Activated T-cell treated with anti-CD3 and anti-CD28 coated beads, Interleukin-2, amount 50 U/mL, for 4 hours (primary cell): ENCODE measurements around the gene CASZ1. TPM values are rescaled to one million over a fixed set of nuclear protein-coding genes. Genes with fewer than 3 reads are reported as not detected.

Source experiments
- ATAC-seq, 2 donors: fragments of 200-7000 bp; cut with Tn5 transposase; one replicate each; pipeline ENCODE4 v1.10.0; 2021
- DNase-seq: peaks from one replicate; pipeline ENCODE4 v3.0.0-alpha.2; 2020
- H3K27me3 Mint-ChIP-seq: one replicate; pipeline ENCODE4 v1.8.0; 2021; ENCODE audit warnings: low read depth, mixed read lengths
- H3K36me3 Mint-ChIP-seq: one replicate; pipeline ENCODE4 v1.8.0; 2022; ENCODE audit warnings: mixed read lengths; ENCODE audit not compliant: insufficient read depth
- H3K4me1 Mint-ChIP-seq: one replicate; pipeline ENCODE4 v1.8.0; 2021; ENCODE audit warnings: low read depth, mixed read lengths
- H3K4me3 Mint-ChIP-seq: one replicate; pipeline ENCODE4 v1.8.0; 2021; ENCODE audit warnings: mild to moderate bottlenecking, moderate library complexity, mixed read lengths
- H3K9me3 Mint-ChIP-seq: one replicate; pipeline ENCODE4 v1.8.0; 2021; ENCODE audit warnings: mixed read lengths
- total RNA-seq, 3 donors: library from RNA; stranded (reverse); gene quantifications; one replicate each; pipeline ENCODE4 v1.2.1, GENCODE V29; 2021

CASZ1 gene
- total RNA-seq, 3 donors from 2014 or later, result 6.9 to 11.2 (median 8.4) TPM

DNA sequence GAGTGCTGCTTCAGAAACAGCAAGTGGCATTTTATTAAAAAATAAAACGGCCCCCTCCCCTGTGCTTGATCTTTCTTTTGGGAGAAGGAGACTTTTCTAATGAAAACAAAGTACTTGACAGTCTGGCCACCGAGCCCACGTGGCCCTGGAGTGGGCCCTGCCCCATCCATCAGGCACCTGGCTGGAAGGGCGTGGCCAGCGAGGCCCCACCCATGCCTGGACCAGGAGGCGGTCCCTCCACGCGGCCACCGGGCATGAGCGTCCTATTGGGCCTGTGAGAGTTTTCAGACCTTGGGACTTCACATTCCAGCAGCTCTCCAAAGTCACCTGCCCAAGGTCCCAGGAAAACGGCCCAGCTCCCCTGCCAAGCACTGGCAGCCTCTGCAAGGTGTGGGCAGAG lies 144.7 kb downstream of the CASZ1 start:
- H3K4me1 Mint-ChIP-seq, result no peaks in the 10 kb centered on the region
- H3K27me3 Mint-ChIP-seq, result no peaks in the 10 kb centered on the region
- H3K4me3 Mint-ChIP-seq, result no peak overlapping the region
- peaks cover 5% of the 10 kb centered on the region for H3K36me3 Mint-ChIP-seq
- no peak for DNase-seq
- no peak for ATAC-seq
- H3K9me3 Mint-ChIP-seq, result no peaks in the 10 kb centered on the region

DNA sequence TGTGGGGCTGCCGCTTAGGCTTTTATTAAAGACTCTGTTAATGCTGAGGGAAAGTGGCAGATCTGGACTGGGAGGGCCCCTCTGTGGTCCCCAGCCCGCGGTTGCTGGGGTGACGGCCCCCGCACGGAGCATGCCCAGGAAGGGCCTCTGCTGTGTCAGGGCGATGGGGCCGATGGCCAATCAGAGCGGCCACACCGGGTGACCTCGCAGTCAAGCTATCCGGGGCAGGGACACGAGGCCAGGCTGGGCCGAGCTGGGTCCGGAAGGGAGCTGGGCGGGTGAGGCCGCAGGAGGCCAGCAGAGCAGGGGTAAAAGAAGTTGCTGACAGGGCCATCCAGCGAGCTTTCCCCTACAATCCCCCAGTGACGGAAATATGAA lies 145.1 kb downstream of the CASZ1 start:
- Mint-ChIP-seq H3K4me1 (no peaks in the 10 kb centered on the region), H3K9me3 (no peaks in the 10 kb centered on the region), H3K36me3 (peaks cover 5% of the 10 kb centered on the region), H3K27me3 (no peaks in the 10 kb centered on the region), H3K4me3 (no peak overlapping the region)
- DNase-seq (no peak), ATAC-seq (no peak)

DNA sequence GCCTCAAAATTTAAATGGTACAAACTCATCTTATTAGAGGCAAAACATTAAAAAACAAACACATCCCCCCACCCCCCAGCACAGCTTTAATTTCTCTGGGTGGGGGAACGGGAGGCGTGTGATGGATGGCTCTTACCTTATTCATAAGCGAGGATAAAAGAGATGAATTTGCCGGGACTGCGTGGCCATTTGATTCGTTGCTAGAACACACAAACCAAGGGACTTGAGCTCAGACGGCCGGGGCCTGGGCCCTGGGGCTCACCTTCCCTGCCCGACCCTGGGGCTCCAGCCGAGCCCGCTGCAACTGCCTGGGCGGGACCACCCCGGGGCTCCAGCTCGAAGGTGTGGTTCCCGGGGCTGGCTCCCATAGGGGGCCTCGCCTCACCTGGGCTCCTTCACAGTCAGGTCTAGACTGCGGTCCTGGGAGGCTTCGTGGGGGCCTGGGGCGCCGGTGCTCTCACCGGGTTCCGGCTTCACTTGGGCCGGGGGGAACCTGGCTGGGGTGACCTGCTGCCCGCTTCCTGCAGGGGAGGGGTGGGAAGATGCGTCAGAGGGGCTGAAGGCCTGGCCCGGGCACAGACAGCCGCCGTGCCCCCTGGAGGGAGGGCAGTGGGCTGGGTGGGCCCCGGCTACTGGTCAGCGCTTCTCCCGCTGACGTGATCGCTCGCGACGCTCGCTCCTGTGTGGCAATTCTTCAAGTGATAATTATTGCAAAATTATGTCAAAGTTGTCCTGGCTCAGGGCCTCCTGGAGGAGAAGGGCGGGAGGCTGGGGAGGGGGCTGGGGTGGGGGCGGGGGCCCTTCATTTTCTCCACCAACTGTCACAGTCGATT lies 145.7 kb downstream of the CASZ1 start:
- ATAC-seq, result no peak
- no peak for DNase-seq
- H3K9me3 Mint-ChIP-seq, result no peaks in the 10 kb centered on the region
- no peaks in the 10 kb centered on the region for H3K4me1 Mint-ChIP-seq
- peaks cover 5% of the 10 kb centered on the region for H3K36me3 Mint-ChIP-seq
- H3K4me3 Mint-ChIP-seq, result no peak overlapping the region
- no peaks in the 10 kb centered on the region for H3K27me3 Mint-ChIP-seq

DNA sequence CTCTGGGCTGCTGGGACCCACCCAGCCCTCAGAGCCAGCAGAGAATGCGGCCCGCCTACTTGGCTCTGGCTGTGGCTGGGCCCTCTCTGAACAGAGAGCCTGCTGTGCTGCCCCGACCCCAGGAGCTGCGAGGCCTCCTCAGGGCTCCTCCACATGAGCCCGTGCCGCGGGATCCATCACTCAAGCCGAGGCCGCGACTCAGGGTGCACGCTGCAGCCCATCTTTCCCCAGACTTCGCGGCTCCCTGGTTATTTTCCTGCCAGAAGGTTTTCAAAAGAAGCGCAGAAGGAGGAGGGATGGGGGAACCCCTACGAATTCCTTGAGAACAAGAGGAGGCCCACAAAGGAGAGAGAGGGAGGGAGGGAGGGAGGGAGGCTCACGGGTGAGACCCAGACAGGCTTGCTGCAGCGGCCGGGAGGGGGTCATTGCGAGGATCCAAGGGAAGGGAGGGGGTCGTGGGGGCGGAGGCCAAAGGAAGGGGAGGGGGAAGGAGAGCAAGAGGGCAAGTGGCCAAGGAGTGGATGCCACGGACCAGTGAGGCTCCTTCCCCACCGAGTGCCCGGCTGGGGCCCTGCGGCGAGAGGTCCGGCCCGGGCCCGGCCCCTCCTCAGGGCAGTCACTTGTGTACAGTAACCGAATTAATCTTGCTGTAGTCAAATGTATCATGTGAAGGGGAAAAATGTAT lies 146.8 kb downstream of the CASZ1 start:
- ATAC-seq (no peak), DNase-seq (no peak)
- Mint-ChIP-seq H3K4me1 (no peaks in the 10 kb centered on the region), H3K9me3 (no peaks in the 10 kb centered on the region), H3K36me3 (peaks cover 5% of the 10 kb centered on the region), H3K27me3 (no peaks in the 10 kb centered on the region), H3K4me3 (no peak overlapping the region)

DNA sequence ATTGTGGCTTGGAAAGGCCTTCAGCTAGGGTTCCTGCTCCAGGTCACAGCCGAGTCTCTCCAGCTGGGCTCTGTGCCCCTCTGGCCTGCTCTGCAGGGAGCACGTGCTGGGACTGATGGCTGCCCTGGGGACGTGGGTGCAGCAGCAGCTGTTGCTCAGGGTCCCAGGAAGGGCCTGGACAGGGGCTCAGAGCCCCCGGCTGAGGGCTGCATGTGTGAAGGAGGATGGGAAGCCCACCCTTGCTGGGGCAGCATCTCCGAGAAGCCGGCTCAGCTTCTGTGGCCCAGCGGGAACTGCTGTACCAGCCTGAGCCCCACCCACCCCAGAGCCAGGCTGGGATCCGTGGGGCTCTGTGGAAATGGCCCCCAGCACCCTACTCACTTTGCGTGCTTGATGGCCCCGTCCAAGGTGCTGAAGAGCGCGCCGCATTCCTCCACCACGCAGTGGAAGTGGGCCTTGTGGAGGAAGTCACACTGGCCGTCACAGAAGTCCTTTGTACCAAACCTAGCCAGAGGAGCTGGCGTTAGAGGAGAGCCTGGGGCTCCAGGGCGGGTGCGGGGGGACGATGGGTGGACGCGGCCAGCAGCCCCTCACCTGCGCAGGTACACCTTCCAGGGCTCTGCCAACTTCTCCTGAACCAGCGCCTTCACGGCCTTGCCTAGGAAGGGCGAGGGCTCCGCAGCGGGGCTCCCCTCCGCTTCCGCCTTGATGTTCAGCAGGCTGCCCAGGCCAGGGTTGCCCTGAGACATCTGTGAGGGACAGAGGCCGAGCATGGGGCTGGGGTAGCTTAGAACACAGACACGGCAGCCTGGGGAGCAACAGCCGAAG lies 147.5 kb downstream of the CASZ1 start:
- Mint-ChIP-seq H3K36me3 (peaks cover under 1% of the 10 kb centered on the region), H3K4me1 (no peaks in the 10 kb centered on the region), H3K9me3 (no peaks in the 10 kb centered on the region), H3K4me3 (no peak overlapping the region), H3K27me3 (no peaks in the 10 kb centered on the region)
- DNase-seq (no peak), ATAC-seq (no peak)

DNA sequence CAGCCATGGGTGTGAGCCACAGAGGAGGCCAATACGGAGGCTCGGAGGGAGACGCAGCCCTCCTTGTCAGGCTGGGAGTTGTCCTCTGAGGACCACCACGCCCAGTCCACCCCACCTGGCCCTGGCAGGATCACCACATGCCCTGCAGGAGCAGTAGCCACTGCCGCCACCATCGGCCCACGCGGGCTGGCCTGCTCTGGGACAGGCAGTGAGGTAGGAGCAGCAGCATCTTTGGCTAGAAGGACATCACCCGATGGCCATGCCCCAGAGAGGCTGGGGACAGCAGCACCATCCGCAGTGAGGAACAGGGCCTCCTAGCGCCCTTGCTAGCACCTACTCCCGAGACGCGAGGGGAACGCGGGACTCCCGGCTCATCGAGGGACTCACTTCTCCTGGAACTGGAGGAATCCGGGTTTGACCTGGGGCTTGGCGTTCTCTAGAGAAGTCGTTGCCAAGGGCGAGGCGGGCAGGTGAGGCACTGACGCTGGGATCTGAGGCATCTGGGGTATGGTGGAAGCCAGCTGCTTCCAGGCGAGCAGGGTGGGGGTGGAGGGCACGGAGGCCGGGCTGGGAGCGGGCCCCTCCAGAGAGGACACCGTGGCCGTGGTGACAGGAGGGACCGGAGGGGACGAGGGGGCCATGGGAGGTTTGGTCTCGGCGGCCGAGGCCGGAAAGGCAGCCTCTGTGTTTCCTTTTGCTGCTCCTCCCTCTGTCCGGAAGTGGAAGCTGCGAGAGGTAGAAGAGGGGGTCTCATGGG lies 148.9 kb downstream of the CASZ1 start:
- no peaks in the 10 kb centered on the region for H3K9me3 Mint-ChIP-seq
- H3K4me1 Mint-ChIP-seq, result no peaks in the 10 kb centered on the region
- H3K27me3 Mint-ChIP-seq, result no peaks in the 10 kb centered on the region
- no peak overlapping the region for H3K4me3 Mint-ChIP-seq
- no peaks in the 10 kb centered on the region for H3K36me3 Mint-ChIP-seq
- ATAC-seq, result no peak
- no peak for DNase-seq

DNA sequence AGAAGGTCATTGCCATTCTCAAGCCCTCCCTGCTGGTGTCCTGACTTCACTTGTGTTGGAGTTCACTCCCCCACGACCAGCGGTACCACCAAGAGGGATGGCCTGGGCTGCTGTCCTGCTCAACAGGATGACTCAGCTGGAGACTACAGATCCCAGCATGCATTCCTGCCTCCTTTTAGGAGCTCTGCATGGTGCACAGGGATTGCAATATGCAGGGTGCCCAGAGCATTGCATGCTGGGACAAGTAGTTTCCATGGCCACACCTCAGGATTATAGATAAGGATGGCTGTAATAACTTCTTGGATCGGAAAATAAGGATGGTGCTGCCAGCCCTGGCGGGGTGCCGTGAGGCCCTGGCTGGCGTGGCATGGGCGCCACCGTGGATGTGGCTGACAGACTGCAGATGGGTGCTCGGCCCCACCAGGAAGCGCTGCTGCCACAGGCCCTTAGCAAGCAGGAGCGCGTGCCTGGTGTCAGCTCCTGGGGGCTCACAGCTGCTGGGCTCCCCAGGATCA lies 150.0 kb downstream of the CASZ1 start:
- Mint-ChIP-seq H3K36me3 (no peaks in the 10 kb centered on the region), H3K4me1 (no peaks in the 10 kb centered on the region), H3K9me3 (no peaks in the 10 kb centered on the region), H3K27me3 (no peaks in the 10 kb centered on the region), H3K4me3 (no peak overlapping the region)
- ATAC-seq, result no peak
- DNase-seq, result no peak

DNA sequence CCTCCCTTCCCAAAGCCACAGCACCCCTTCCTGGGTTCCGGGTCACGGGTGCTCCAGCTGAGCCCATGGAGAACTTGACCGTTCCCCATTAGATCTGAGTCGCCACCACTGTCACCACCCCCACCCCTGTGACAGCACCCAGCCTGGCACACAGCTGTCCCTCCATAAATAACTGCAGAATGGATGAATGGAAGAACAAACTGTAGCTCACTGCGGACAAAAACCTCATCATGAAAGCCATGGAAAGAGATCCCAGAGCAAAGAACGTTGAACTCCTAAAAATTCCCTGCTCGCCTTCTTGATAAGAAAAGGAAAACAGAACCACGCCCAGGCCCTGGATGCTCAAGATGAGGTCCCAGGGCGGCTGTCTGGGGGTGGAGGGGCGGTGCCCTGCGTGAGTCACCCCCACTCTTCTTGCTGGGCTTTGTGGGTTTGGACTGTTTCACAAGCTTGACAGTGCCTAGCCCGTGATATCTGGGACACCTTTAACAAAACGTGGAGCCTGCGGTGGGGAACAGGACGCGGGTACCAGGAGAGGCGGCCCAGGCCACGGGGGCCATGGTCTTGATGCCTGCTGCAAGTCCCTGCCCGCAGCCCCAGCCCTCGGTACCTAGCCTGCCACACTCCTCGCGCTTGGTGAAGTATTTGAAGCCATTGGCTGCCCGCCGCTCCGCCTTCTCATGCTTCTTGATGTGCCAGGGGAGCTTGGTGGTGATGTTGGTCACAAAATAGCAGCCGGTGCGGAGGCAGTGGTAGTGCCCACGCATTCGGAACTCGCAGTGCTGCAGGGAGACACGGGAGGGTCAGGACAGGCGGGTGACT lies 151.9 kb downstream of the CASZ1 start:
- DNase-seq, result no peak
- no peaks in the 10 kb centered on the region for H3K4me1 Mint-ChIP-seq
- peaks cover 1% of the 10 kb centered on the region for H3K36me3 Mint-ChIP-seq
- ATAC-seq, result peak in 1 of 2 donors; percentile 48
- H3K27me3 Mint-ChIP-seq, result no peaks in the 10 kb centered on the region
- no peaks in the 10 kb centered on the region for H3K9me3 Mint-ChIP-seq
- H3K4me3 Mint-ChIP-seq, result no peak overlapping the region

DNA sequence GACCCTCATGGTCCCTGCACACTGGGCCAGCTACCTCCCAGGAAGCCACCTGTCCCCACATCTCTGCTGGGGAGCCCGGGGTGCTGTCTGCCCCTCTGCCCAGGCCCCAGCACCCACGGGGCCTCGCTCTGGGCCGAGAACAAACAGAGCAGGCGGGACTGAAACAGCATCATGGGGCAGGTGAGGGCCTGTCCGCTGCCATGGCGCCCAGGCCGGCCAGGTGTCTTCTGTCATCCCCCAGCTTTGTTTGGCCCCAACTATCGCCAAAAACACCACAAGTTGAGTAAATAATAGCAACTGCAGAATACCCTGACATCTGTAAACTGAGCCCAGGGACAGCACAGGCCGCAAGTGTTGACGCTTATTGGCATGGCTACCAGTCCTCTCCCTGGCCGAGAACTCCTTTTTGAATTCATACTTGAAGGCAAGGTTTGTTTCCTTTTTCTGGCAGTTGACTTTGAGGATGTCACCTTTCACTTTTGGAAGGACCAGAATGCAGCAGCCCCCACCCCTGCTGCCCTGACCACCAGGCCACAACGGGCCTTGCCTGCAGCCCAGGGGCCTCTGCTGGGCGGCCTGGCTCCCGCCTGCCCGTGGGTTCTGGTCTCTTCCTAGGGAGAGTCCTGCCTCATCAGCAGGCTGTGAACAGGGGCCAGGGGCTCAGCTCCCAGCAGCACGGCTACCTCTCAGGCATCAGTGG lies 152.7 kb downstream of the CASZ1 start:
- Mint-ChIP-seq H3K27me3 (no peaks in the 10 kb centered on the region), H3K4me1 (no peaks in the 10 kb centered on the region)

DNA sequence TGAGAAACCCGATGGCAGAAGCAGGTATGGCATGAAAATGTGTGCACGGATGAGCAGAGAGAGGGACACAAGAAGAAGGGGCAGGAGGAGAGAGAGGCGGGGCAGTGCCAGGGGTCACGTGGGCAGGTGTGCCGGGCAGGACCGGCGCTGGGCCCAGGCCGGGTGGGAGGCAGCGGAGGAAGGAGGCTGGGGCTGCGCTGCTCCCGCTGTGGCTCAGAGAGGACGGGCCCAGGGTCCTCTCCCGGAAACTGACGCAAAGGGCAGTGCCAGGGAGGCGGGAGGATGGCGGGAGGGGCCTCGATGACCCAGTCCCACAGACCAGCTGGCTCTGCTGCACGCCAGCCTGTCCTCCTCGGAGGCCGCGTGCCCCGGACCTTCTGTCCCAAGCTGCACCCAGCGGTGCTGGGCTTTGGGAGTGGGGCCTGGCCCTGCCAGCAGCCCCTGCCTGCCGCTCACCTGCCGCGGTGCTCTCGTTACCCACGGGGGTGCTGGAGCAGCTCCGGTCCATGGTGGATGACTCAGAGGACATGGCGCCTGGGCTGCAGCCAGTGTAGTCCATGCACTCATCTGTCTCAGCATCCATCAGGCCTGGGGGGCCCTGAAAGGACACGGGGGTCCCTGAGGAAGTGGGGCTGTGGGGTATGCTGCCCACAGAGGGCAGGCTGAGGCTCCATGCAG lies 153.9 kb downstream of the CASZ1 start:
- peaks cover 3% of the 10 kb centered on the region for H3K36me3 Mint-ChIP-seq
- no peaks in the 10 kb centered on the region for H3K27me3 Mint-ChIP-seq
- H3K4me3 Mint-ChIP-seq, result no peak overlapping the region
- no peaks in the 10 kb centered on the region for H3K4me1 Mint-ChIP-seq
- H3K9me3 Mint-ChIP-seq, result no peaks in the 10 kb centered on the region
- ATAC-seq, result no peak
- DNase-seq, result no peak

More for the DNA sequence above, 152.7 kb downstream of the CASZ1 start:
- Mint-ChIP-seq H3K9me3 (no peaks in the 10 kb centered on the region), H3K4me3 (no peak overlapping the region), H3K36me3 (peaks cover 3% of the 10 kb centered on the region)
- ATAC-seq (no peak), DNase-seq (no peak)

DNA sequence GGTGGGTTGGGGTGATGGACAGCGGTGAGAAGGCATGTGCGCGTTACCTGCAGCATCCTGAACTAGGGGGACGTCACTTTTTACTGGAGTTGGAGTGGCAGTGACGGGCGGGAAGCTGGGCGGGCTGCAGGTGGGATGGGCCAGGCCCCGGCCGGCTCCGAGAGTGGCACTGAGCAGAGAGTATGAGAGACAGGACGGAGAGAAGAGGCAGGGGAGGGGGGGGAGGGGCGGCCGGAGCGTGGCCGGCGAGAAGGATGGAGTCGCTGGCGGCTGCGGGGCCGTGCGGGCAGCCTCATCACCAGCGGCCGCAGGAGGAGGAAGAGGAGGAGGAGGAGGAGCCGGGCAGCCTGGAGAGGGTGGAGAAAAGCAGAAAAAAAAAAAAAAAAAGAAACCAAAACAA lies 154.5 kb downstream of the CASZ1 start:
- DNase-seq, result no peak
- no peak for ATAC-seq
- H3K4me3 Mint-ChIP-seq, result no peak overlapping the region
- no peaks in the 10 kb centered on the region for H3K27me3 Mint-ChIP-seq
- peaks cover 1% of the 10 kb centered on the region for H3K4me1 Mint-ChIP-seq
- no peaks in the 10 kb centered on the region for H3K9me3 Mint-ChIP-seq
- H3K36me3 Mint-ChIP-seq, result peaks cover 3% of the 10 kb centered on the region

DNA sequence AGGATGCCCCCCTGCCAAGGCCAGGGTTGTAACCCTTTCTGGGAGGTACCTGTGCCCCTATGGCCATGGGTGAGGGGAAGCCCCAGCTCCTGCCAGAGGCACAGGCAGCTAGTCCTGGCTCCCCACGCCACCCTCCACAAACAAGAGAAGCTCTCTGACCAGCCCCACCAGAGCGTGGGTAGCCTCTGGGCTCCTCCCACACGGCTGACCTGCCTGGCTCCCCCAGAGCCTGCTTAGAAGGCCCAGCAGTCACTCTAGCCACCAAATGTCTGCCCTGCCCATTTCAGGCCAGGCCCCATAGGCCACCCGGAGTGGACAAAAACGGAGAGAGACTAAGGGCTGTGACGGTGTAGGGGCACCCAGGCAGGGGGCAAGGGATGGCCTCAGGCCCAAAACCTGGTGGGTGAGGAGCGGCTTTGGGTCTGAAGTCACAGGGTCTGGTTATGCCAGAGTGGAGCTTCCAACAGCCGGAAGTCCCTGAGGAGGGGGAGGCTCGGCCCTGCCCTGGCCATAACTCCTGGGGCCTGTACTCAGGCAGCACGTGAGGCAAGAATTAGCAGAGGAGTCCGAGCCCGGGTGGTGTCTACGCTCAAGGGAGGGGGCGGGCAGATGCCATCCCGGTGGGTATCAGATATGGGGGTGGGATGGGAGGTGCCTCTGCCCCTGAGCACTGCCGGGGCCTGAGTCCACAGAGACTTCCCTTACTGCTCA lies 155.4 kb downstream of the CASZ1 start:
- DNase-seq, result no peak
- Mint-ChIP-seq H3K27me3 (no peaks in the 10 kb centered on the region), H3K9me3 (no peaks in the 10 kb centered on the region), H3K4me3 (no peak overlapping the region), H3K4me1 (peaks cover 1% of the 10 kb centered on the region), H3K36me3 (peaks cover 3% of the 10 kb centered on the region)
- no peak for ATAC-seq
